Measurements from ENCODE around the gene NAGPA.

- TF ChIP-seq POLR2AphosphoS5 (IDR thresholded peaks at IDR 0.05; ENCODE audit: low read depth, low read length) (no peak), TAF1 (IDR thresholded peaks at IDR 0.05; ENCODE audit: borderline replicate concordance, insufficient read depth, low read length) (no peak), SIN3A (IDR thresholded peaks at IDR 0.05; ENCODE audit: borderline replicate concordance, insufficient read depth, low read length) (no peak), FOXP2 (optimal IDR thresholded peaks at IDR 0.05; ENCODE audit: borderline replicate concordance, extremely low read depth, extremely low read length, insufficient read depth) (no peak)
- TF ChIP-seq, protein P1, sequence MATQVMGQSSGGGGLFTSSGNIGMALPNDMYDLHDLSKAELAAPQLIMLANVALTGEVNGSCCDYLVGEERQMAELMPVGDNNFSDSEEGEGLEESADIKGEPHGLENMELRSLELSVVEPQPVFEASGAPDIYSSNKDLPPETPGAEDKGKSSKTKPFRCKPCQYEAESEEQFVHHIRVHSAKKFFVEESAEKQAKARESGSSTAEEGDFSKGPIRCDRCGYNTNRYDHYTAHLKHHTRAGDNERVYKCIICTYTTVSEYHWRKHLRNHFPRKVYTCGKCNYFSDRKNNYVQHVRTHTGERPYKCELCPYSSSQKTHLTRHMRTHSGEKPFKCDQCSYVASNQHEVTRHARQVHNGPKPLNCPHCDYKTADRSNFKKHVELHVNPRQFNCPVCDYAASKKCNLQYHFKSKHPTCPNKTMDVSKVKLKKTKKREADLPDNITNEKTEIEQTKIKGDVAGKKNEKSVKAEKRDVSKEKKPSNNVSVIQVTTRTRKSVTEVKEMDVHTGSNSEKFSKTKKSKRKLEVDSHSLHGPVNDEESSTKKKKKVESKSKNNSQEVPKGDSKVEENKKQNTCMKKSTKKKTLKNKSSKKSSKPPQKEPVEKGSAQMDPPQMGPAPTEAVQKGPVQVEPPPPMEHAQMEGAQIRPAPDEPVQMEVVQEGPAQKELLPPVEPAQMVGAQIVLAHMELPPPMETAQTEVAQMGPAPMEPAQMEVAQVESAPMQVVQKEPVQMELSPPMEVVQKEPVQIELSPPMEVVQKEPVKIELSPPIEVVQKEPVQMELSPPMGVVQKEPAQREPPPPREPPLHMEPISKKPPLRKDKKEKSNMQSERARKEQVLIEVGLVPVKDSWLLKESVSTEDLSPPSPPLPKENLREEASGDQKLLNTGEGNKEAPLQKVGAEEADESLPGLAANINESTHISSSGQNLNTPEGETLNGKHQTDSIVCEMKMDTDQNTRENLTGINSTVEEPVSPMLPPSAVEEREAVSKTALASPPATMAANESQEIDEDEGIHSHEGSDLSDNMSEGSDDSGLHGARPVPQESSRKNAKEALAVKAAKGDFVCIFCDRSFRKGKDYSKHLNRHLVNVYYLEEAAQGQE (IDR thresholded peaks at IDR 0.05; ENCODE audit: insufficient read depth in 1 of 2, low read depth in 2 of 2, low read length in 2 of 2): no peak
Measured at GRCh38 chr16:5002699-5003143, 31.0 kb downstream of the NAGPA start.
